KMS-11 (cell line): ENCODE data around the gene IGSF8.
"Not testable (repeated sequence)": the region's sequence is repeated elsewhere in the genome, so short reads cannot be mapped to it uniquely, and the experiment has no call there.

Experiments used
- H2AFZ ChIP-seq: fragments of 200-600 bp; sonication (generic); 2 replicates; pipeline ENCODE4 v1.6.1; 2016; ENCODE audit warnings: antibody characterized with exemption, mixed run types, low read depth
- H3K27ac ChIP-seq: fragments of 200-600 bp; sonication (generic); 2 replicates; pipeline ENCODE4 v1.6.1; 2016; ENCODE audit warnings: mild to moderate bottlenecking, mixed run types
- H3K27me3 ChIP-seq: fragments of 200-600 bp; sonication (generic); 2 replicates; pipeline ENCODE4 v1.6.1; 2017; ENCODE audit warnings: mild to moderate bottlenecking, low read depth, mixed run types, moderate library complexity; ENCODE audit not compliant: insufficient read depth
- H3K36me3 ChIP-seq: fragments of 200-600 bp; sonication (generic); 2 replicates; pipeline ENCODE4 v1.6.1; 2017; ENCODE audit warnings: mild to moderate bottlenecking, mixed run types; ENCODE audit not compliant: insufficient read depth
- H3K4me1 ChIP-seq: fragments of 200-600 bp; sonication (generic); 2 replicates; pipeline ENCODE4 v1.6.1; 2016; ENCODE audit warnings: mild to moderate bottlenecking, low read depth, mixed run types; ENCODE audit not compliant: poor library complexity, severe bottlenecking
- H3K4me2 ChIP-seq: fragments of 200-600 bp; sonication (generic); 2 replicates; pipeline ENCODE4 v1.7.0; 2016; ENCODE audit warnings: mild to moderate bottlenecking, mixed run types
- H3K4me3 ChIP-seq: fragments of 200-600 bp; sonication (generic); IDR thresholded peaks from 2 replicates; pipeline ENCODE4 v1.6.1; 2017; ENCODE audit warnings: low read depth, low read length, mixed read lengths; ENCODE audit not compliant: insufficient read depth
- H3K79me2 ChIP-seq: fragments of 200-600 bp; sonication (generic); 2 replicates; pipeline ENCODE4 v1.6.1; 2016; ENCODE audit warnings: low read depth, mixed run types; ENCODE audit not compliant: insufficient read depth
- H3K9ac ChIP-seq: fragments of 200-600 bp; sonication (generic); 2 replicates; pipeline ENCODE4 v1.6.1; 2016; ENCODE audit warnings: mild to moderate bottlenecking, mixed run types
- H4K20me1 ChIP-seq: fragments of 200-600 bp; sonication (generic); 2 replicates; pipeline ENCODE4 v1.6.1; 2016; ENCODE audit warnings: mild to moderate bottlenecking, mixed run types; ENCODE audit not compliant: insufficient read depth
- TF ChIP-seq, protein P1 (sequence below): fragments of 200-600 bp; sonication (generic); conservative IDR thresholded peaks from 2 replicates; pipeline ENCODE4 v1.6.1; 2017; ENCODE audit warnings: low read depth, mild to moderate bottlenecking, antibody characterized with exemption, low read length, moderate library complexity, mixed read lengths

IGSF8 gene

DNA sequence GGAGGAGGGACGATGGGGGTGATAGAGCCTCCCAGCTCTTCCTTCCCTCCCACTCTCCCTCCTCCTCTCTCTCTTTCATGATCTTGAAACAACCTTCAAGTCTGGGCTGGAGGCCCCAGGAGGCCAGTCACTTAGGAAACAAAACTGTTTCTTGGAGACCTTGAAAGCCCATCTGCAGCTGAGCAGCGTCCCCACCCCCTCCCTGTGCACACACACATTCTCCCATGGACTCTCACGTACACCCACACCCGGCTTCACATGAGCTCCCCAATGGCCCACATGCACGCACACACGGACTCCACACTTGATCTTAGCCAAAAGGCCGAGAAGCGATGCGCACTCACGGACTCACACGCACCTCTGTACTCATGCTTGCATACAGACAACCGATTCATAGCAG lies 13.9 kb upstream of the IGSF8 start:
- no peaks in the 10 kb centered on the region for H3K4me1 ChIP-seq
- no peaks in the 10 kb centered on the region for H3K27me3 ChIP-seq
- TF ChIP-seq, protein P1, sequence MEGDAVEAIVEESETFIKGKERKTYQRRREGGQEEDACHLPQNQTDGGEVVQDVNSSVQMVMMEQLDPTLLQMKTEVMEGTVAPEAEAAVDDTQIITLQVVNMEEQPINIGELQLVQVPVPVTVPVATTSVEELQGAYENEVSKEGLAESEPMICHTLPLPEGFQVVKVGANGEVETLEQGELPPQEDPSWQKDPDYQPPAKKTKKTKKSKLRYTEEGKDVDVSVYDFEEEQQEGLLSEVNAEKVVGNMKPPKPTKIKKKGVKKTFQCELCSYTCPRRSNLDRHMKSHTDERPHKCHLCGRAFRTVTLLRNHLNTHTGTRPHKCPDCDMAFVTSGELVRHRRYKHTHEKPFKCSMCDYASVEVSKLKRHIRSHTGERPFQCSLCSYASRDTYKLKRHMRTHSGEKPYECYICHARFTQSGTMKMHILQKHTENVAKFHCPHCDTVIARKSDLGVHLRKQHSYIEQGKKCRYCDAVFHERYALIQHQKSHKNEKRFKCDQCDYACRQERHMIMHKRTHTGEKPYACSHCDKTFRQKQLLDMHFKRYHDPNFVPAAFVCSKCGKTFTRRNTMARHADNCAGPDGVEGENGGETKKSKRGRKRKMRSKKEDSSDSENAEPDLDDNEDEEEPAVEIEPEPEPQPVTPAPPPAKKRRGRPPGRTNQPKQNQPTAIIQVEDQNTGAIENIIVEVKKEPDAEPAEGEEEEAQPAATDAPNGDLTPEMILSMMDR = no peak
- H3K4me3 ChIP-seq = no peak overlapping the region
- H2AFZ ChIP-seq = no peak overlapping the region
- H3K27ac ChIP-seq = no peak overlapping the region
- no peak overlapping the region for H3K9ac ChIP-seq
- H3K4me2 ChIP-seq = no peak overlapping the region
- H3K79me2 ChIP-seq = no peaks in the 10 kb centered on the region
- no peaks in the 10 kb centered on the region for H3K36me3 ChIP-seq
- H4K20me1 ChIP-seq = no peaks in the 10 kb centered on the region

DNA sequence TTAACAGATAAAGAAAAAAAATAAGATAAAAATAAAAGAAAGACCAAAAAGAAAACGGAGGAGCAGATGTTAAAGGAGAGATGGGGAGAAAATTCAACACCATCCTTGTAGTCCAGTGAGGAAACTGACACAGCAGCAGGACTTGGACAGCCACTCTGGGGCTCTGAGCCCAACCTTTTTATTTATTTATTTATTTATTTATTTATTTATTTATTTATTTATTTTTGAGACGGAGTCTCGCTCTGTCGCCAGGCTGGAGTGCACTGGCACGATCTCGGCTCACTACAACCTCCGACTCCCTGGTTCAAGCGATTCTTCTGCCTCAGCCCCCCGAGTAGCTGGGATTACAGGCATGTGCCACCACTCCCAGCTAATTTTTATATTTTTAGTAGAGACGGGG lies 13.0 kb upstream of the IGSF8 start:
- not testable (repeated sequence) for H4K20me1 ChIP-seq, H3K9ac ChIP-seq, H3K27me3 ChIP-seq, H2AFZ ChIP-seq, H3K4me2 ChIP-seq, H3K79me2 ChIP-seq, H3K27ac ChIP-seq, H3K4me3 ChIP-seq, H3K4me1 ChIP-seq, H3K36me3 ChIP-seq

DNA sequence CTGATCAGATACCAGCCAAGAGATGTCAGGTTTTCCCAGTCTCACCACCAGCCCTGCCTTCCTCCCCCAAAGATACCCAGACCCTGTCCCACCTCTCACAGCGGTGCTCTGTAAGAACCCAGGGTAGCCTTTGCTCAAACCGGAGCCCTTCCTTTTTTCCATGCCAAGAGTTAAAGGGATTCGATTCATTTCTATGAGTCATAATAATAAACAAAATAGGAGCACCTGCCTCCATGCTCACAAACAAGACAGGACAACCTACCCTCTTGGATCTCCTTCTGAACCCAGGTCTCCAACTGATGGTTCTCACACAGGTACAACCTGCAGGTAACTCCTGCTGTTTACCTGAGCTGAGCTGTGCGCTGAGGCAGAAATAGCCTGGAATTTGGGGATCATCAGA lies 11.3 kb upstream of the IGSF8 start:
- no peaks in the 10 kb centered on the region for H4K20me1 ChIP-seq
- no peak overlapping the region for H2AFZ ChIP-seq
- TF ChIP-seq, protein P1 = no peak
- H3K4me2 ChIP-seq = no peak overlapping the region
- no peak overlapping the region for H3K9ac ChIP-seq
- H3K27ac ChIP-seq = no peak overlapping the region
- no peaks in the 10 kb centered on the region for H3K79me2 ChIP-seq
- no peak overlapping the region for H3K4me3 ChIP-seq
- H3K36me3 ChIP-seq = no peaks in the 10 kb centered on the region
- no peaks in the 10 kb centered on the region for H3K4me1 ChIP-seq
- H3K27me3 ChIP-seq = no peaks in the 10 kb centered on the region

DNA sequence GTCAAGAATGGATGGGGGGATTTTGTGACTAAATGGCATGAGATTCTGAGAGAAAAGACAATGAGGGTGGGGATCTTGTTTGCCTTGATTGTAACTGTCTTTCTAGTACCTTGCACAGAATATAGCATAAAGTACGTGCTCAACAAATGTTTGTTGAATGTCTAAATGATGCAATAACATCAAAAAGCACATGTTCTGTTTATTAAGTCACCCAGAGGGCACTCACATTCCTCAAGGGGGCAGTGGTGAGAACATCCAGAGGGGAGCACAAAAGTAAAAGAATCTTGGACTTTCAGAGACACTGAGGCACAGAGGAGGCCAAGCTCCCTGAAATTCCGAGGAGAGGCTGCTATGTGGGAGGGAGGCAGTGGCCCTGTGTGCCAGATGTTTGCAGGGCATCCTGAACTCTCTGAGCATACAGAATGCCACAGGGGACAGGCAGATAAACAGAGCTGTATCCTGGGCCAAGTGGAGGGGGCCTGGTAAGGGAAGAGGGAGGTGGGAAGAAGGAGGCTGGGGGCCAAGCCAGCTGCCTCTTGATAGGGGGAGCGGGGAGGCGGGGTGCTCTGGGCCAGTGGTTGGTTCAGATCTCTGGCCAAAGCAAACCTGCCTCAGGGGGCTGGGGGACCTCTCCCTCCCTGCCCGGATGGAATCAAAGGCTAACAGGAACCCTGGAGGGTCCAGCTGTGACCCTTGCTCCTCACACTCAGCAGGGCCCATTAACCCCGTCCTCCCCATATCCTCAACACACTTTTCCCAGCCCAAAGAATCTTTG lies 10.7 kb upstream of the IGSF8 start:
- Histone ChIP-seq H3K27ac (no peak overlapping the region), H3K27me3 (no peaks in the 10 kb centered on the region), H4K20me1 (no peaks in the 10 kb centered on the region), H3K79me2 (no peaks in the 10 kb centered on the region), H3K4me3 (no peak overlapping the region), H3K36me3 (no peaks in the 10 kb centered on the region), H2AFZ (peak overlapping the region; percentile 16), H3K9ac (no peak overlapping the region), H3K4me1 (no peaks in the 10 kb centered on the region), H3K4me2 (no peak overlapping the region)
- TF ChIP-seq, protein P1 = peak; percentile 97

DNA sequence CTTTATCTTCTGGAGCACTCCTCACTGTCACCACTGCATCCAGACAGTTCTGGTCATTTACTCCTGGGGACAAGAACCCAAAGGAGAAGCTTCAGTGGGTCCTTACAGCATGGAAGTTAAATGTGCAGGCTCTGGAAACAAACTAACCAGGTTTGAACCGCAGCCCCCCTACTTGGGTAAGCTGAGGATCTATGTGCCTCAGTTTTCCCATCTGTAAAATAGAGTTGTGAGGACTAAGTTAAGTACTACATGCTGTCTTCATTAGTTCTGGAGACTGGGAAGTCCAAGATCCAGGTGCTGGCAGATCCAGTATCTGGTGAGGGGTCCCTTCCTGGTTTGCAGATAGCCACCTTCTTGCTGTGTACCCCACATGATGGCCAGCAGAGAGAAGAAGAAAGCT lies 9.1 kb upstream of the IGSF8 start:
- H4K20me1 ChIP-seq = no peaks in the 10 kb centered on the region
- H3K79me2 ChIP-seq = no peaks in the 10 kb centered on the region
- H3K27me3 ChIP-seq = no peaks in the 10 kb centered on the region
- H3K36me3 ChIP-seq = no peaks in the 10 kb centered on the region
- no peak overlapping the region for H3K4me3 ChIP-seq
- no peaks in the 10 kb centered on the region for H3K4me1 ChIP-seq
- H2AFZ ChIP-seq = no peak overlapping the region
- H3K4me2 ChIP-seq = no peak overlapping the region
- no peak overlapping the region for H3K9ac ChIP-seq
- TF ChIP-seq, protein P1 = no peak
- H3K27ac ChIP-seq = no peak overlapping the region
